GM19372 (cell line): ENCODE results near the gene CEP72.
A peak's percentile ranks its signal among the peaks of the same experiment; 100 is the strongest.
"Not testable (repeated sequence)": the region's sequence is repeated elsewhere in the genome, so short reads cannot be mapped to it uniquely, and the experiment has no call there.

Experiments
- ATAC-seq: cut with Tn5 transposase; IDR thresholded peaks from one replicate; pipeline ENCODE4 v1.9.1; 2021; ENCODE audit warnings: mild to moderate bottlenecking, low read depth, moderate library complexity; ENCODE audit not compliant: unreplicated experiment

The CEP72 gene

GRCh38 chr5:610744-611730 is 1.1 kb upstream of the CEP72 start:
- ATAC-seq: no peak

- peak; percentile 29 for ATAC-seq
Observed at GRCh38 chr5:612498-613424, 621 bp downstream of the CEP72 start.

GRCh38 chr5:616484-617039 is 4.4 kb downstream of the CEP72 start:
- ATAC-seq: no peak

GRCh38 chr5:617896-618295 is 5.8 kb downstream of the CEP72 start:
- no peak for ATAC-seq

GRCh38 chr5:618450-618849 is 6.3 kb downstream of the CEP72 start:
- no peak for ATAC-seq

- ATAC-seq: no peak
Observed at GRCh38 chr5:619444-619843, 7.3 kb downstream of the CEP72 start.

- ATAC-seq: no peak
Observed at GRCh38 chr5:620152-620551, 8.0 kb downstream of the CEP72 start.

- no peak for ATAC-seq
Observed at GRCh38 chr5:620586-621180, 8.5 kb downstream of the CEP72 start.

- no peak for ATAC-seq
Observed at GRCh38 chr5:621341-621761, 9.2 kb downstream of the CEP72 start.

GRCh38 chr5:622359-622758 is 10.2 kb downstream of the CEP72 start:
- ATAC-seq: no peak

GRCh38 chr5:622946-623522 is 10.9 kb downstream of the CEP72 start:
- no peak for ATAC-seq

GRCh38 chr5:623531-623930 is 11.4 kb downstream of the CEP72 start:
- no peak for ATAC-seq

- ATAC-seq: no peak
Observed at GRCh38 chr5:624118-624950, 12.2 kb downstream of the CEP72 start.

GRCh38 chr5:624951-625230 is 12.8 kb downstream of the CEP72 start:
- ATAC-seq: no peak

GRCh38 chr5:625516-625915 is 13.4 kb downstream of the CEP72 start:
- no peak for ATAC-seq

- no peak for ATAC-seq
Observed at GRCh38 chr5:626850-627249, 14.7 kb downstream of the CEP72 start.

GRCh38 chr5:627840-628239 is 15.7 kb downstream of the CEP72 start:
- ATAC-seq: no peak

- ATAC-seq: not testable (repeated sequence)
Observed at GRCh38 chr5:628351-629205, 16.4 kb downstream of the CEP72 start.
